Nephron progenitor cell (in vitro differentiated cells): Measurements from ENCODE around the gene CDH15.

ENCODE experiments used
- DNase-seq: peaks from one replicate; pipeline ENCODE4 v3.0.0; 2021
- H3K27ac Mint-ChIP-seq: 2 replicates; pipeline ENCODE4 v1.8.0; 2021; ENCODE audit warnings: mild to moderate bottlenecking, moderate library complexity, mixed read lengths
- H3K27me3 Mint-ChIP-seq: 2 replicates; pipeline ENCODE4 v1.8.0; 2021; ENCODE audit warnings: mild to moderate bottlenecking, low read depth, mixed read lengths; ENCODE audit not compliant: poor library complexity
- H3K36me3 Mint-ChIP-seq: 2 replicates; pipeline ENCODE4 v1.8.0; 2021; ENCODE audit warnings: low read depth, mixed read lengths
- H3K4me1 Mint-ChIP-seq: 2 replicates; pipeline ENCODE4 v1.8.0; 2021; ENCODE audit warnings: mixed read lengths
- H3K4me3 Mint-ChIP-seq: 2 replicates; pipeline ENCODE4 v1.8.0; 2021; ENCODE audit warnings: mild to moderate bottlenecking, moderate library complexity, mixed read lengths
- H3K9me3 Mint-ChIP-seq: 2 replicates; pipeline ENCODE4 v1.8.0; 2021; ENCODE audit warnings: mild to moderate bottlenecking, moderate library complexity, mixed read lengths
- CTCF ChIP-seq: fragments of 200-600 bp; sonication (generic); IDR thresholded peaks from 2 replicates; pipeline ENCODE4 v1.5.0; 2021; ENCODE audit warnings: antibody characterized with exemption

CDH15 gene

GRCh38 chr16:89135166-89135565 is 36.4 kb upstream of the CDH15 start:
- Mint-ChIP-seq H3K9me3 (peaks cover 12% of the 10 kb centered on the region), H3K4me1 (no peaks in the 10 kb centered on the region), H3K27me3 (no peaks in the 10 kb centered on the region), H3K36me3 (peaks cover 30% of the 10 kb centered on the region), H3K4me3 (no peak overlapping the region), H3K27ac (no peak overlapping the region)
- DNase-seq = no peak
- no peak for TF ChIP-seq CTCF

GRCh38 chr16:89135971-89136765 is 35.4 kb upstream of the CDH15 start:
- no peak for DNase-seq
- Mint-ChIP-seq H3K9me3 (peaks cover 4% of the 10 kb centered on the region), H3K27me3 (no peaks in the 10 kb centered on the region), H3K4me1 (no peaks in the 10 kb centered on the region), H3K4me3 (no peak overlapping the region), H3K36me3 (peaks cover 20% of the 10 kb centered on the region), H3K27ac (no peak overlapping the region)
- no peak for TF ChIP-seq CTCF

GRCh38 chr16:89136931-89137330 is 34.6 kb upstream of the CDH15 start:
- no peak for TF ChIP-seq CTCF
- no peaks in the 10 kb centered on the region for H3K27me3 Mint-ChIP-seq

GRCh38 chr16:89137666-89138512 is 33.7 kb upstream of the CDH15 start:
- TF ChIP-seq CTCF = no peak
- H3K4me3 Mint-ChIP-seq = no peak overlapping the region
- no peak overlapping the region for H3K27ac Mint-ChIP-seq
- H3K36me3 Mint-ChIP-seq = peaks cover 14% of the 10 kb centered on the region
- no peak for DNase-seq
- peaks cover 3% of the 10 kb centered on the region for H3K27me3 Mint-ChIP-seq
- no peaks in the 10 kb centered on the region for H3K4me1 Mint-ChIP-seq
- H3K9me3 Mint-ChIP-seq = no peaks in the 10 kb centered on the region

More at GRCh38 chr16:89136931-89137330, 34.6 kb upstream of the CDH15 start:
- no peak for DNase-seq
- peaks cover 14% of the 10 kb centered on the region for H3K36me3 Mint-ChIP-seq
- H3K9me3 Mint-ChIP-seq = no peaks in the 10 kb centered on the region
- no peak overlapping the region for H3K27ac Mint-ChIP-seq
- H3K4me1 Mint-ChIP-seq = no peaks in the 10 kb centered on the region
- H3K4me3 Mint-ChIP-seq = no peak overlapping the region

GRCh38 chr16:89138513-89138795 is 33.1 kb upstream of the CDH15 start:
- no peaks in the 10 kb centered on the region for H3K4me1 Mint-ChIP-seq
- TF ChIP-seq CTCF = no peak
- no peak overlapping the region for H3K4me3 Mint-ChIP-seq
- H3K9me3 Mint-ChIP-seq = no peaks in the 10 kb centered on the region
- DNase-seq = no peak
- H3K27ac Mint-ChIP-seq = no peak overlapping the region
- H3K36me3 Mint-ChIP-seq = peaks cover 14% of the 10 kb centered on the region
- H3K27me3 Mint-ChIP-seq = peaks cover 3% of the 10 kb centered on the region
